ENCODE results near the gene FBXL7. TPM values are rescaled to one million over a fixed set of nuclear protein-coding genes. Genes with fewer than 3 reads are reported as not detected.

FBXL7 gene
- polyA plus RNA-seq, 5 donors = 26.8 to 35.4 (median 27.8) TPM

GRCh38 chr5:15535938-15536337 lies 36.0 kb downstream of the FBXL7 start:
- no peak for DNase-seq

- DNase-seq = no peak
These were observed 38.5 kb downstream of the FBXL7 start for GRCh38 chr5:15538516-15538915.

GRCh38 chr5:15539951-15540350 lies 40.0 kb downstream of the FBXL7 start:
- DNase-seq = no peak

GRCh38 chr5:15544039-15544438 lies 44.1 kb downstream of the FBXL7 start:
- no peak for DNase-seq

- no peak for DNase-seq
These were observed 45.1 kb downstream of the FBXL7 start for GRCh38 chr5:15545082-15545481.

GRCh38 chr5:15547261-15547839 lies 47.4 kb downstream of the FBXL7 start:
- no peak for DNase-seq

- DNase-seq = no peak
These were observed 50.0 kb downstream of the FBXL7 start for GRCh38 chr5:15549961-15550360.

GRCh38 chr5:15550502-15551112 lies 50.6 kb downstream of the FBXL7 start:
- peak; percentile 69 to 70 for DNase-seq

- DNase-seq = peak in 1 of 2 donors; percentile 15
These were observed 51.1 kb downstream of the FBXL7 start for GRCh38 chr5:15551113-15551504.

GRCh38 chr5:15554542-15554941 lies 54.6 kb downstream of the FBXL7 start:
- DNase-seq = no peak

- DNase-seq = no peak
These were observed 55.2 kb downstream of the FBXL7 start for GRCh38 chr5:15555176-15555575.

- DNase-seq = no peak
These were observed 58.3 kb downstream of the FBXL7 start for GRCh38 chr5:15558240-15558639.

GRCh38 chr5:15558681-15559080 lies 58.7 kb downstream of the FBXL7 start:
- DNase-seq = no peak

- no peak for DNase-seq
These were observed 60.4 kb downstream of the FBXL7 start for GRCh38 chr5:15560421-15560820.

GRCh38 chr5:15564523-15564922 lies 64.5 kb downstream of the FBXL7 start:
- DNase-seq = no peak

- no peak for DNase-seq
These were observed 65.0 kb downstream of the FBXL7 start for GRCh38 chr5:15564957-15565356.

- DNase-seq = no peak
These were observed 66.3 kb downstream of the FBXL7 start for GRCh38 chr5:15566306-15566705.

GRCh38 chr5:15566789-15567188 lies 66.8 kb downstream of the FBXL7 start:
- DNase-seq = no peak

- DNase-seq = no peak
These were observed 70.5 kb downstream of the FBXL7 start for GRCh38 chr5:15570491-15570890.

GRCh38 chr5:15571081-15571480 lies 71.1 kb downstream of the FBXL7 start:
- no peak for DNase-seq

- DNase-seq = no peak
These were observed 71.6 kb downstream of the FBXL7 start for GRCh38 chr5:15571618-15572017.

- no peak for DNase-seq
These were observed 73.6 kb downstream of the FBXL7 start for GRCh38 chr5:15573590-15573989.

GRCh38 chr5:15574128-15574527 lies 74.1 kb downstream of the FBXL7 start:
- no peak for DNase-seq

GRCh38 chr5:15574806-15575325 lies 74.9 kb downstream of the FBXL7 start:
- no peak for DNase-seq
